Measurements from ENCODE around the gene MRPL22.

GRCh38 chr5:154896562-154897165, 44.2 kb upstream of the MRPL22 start:
- TF ChIP-seq IRF2 (CRISPR knock-in tag; IDR thresholded peaks at IDR 0.05): no peak
- TF ChIP-seq CTCF (CRISPR knock-in tag; IDR thresholded peaks at IDR 0.05): no peak
- no peak for TF ChIP-seq SP1 (IDR thresholded peaks at IDR 0.05)
- no peak for TF ChIP-seq SP1 (CRISPR knock-in tag; IDR thresholded peaks at IDR 0.05)
- no peak for TF ChIP-seq GABPA (IDR thresholded peaks at IDR 0.05; ENCODE audit: low read depth, low read length)
- no peak for TF ChIP-seq GABPA (CRISPR knock-in tag; IDR thresholded peaks at IDR 0.05; ENCODE audit: low read depth)
- no peak for TF ChIP-seq TCF7L2 (IDR thresholded peaks at IDR 0.05; ENCODE audit: low read depth, low read length)
- no peak for TF ChIP-seq CBFB (CRISPR knock-in tag; IDR thresholded peaks at IDR 0.05)
- TF ChIP-seq EP300 (IDR thresholded peaks at IDR 0.05; ENCODE audit: low read depth in 2 of 2, low read length in 2 of 2): no peak
- TF ChIP-seq EP300 (CRISPR knock-in tag; IDR thresholded peaks at IDR 0.05; ENCODE audit: borderline replicate concordance): no peak
- TF ChIP-seq ZNF569 (CRISPR knock-in tag; IDR thresholded peaks at IDR 0.05; ENCODE audit: borderline replicate concordance): no peak
- TF ChIP-seq RFX5 (IDR thresholded peaks at IDR 0.05; ENCODE audit: low read depth, low read length): no peak
- no peak for TF ChIP-seq THAP7 (CRISPR knock-in tag; IDR thresholded peaks at IDR 0.05)
- TF ChIP-seq ZFP1 (CRISPR knock-in tag; IDR thresholded peaks at IDR 0.05): no peak
- no peak for TF ChIP-seq RCOR2 (CRISPR knock-in tag; IDR thresholded peaks at IDR 0.05)
- no peak for TF ChIP-seq PATZ1 (CRISPR knock-in tag; IDR thresholded peaks at IDR 0.05)
- TF ChIP-seq ZBTB33 (CRISPR knock-in tag; IDR thresholded peaks at IDR 0.05): no peak
